GM21528 (cell line): Measurements from ENCODE around the gene CDH4.

ENCODE experiments used
- ATAC-seq: cut with Tn5 transposase; IDR thresholded peaks from one replicate; pipeline ENCODE4 v1.9.1; 2021; ENCODE audit warnings: mild to moderate bottlenecking, moderate library complexity; ENCODE audit not compliant: unreplicated experiment, low FRiP score

CDH4 gene

GRCh38 chr20:61321481-61321880 lies 69.4 kb downstream of the CDH4 start:
- no peak for ATAC-seq

- no peak for ATAC-seq
These were observed 70.2 kb downstream of the CDH4 start for GRCh38 chr20:61322151-61322865.

GRCh38 chr20:61324906-61325305 lies 72.8 kb downstream of the CDH4 start:
- no peak for ATAC-seq

GRCh38 chr20:61325718-61326117 lies 73.7 kb downstream of the CDH4 start:
- ATAC-seq, result no peak

- no peak for ATAC-seq
These were observed 77.0 kb downstream of the CDH4 start for GRCh38 chr20:61328911-61329558.

GRCh38 chr20:61330441-61330840 lies 78.4 kb downstream of the CDH4 start:
- no peak for ATAC-seq

GRCh38 chr20:61331543-61331942 lies 79.5 kb downstream of the CDH4 start:
- no peak for ATAC-seq

- no peak for ATAC-seq
These were observed 80.2 kb downstream of the CDH4 start for GRCh38 chr20:61332016-61332975.

GRCh38 chr20:61333484-61334108 lies 81.5 kb downstream of the CDH4 start:
- no peak for ATAC-seq

- no peak for ATAC-seq
These were observed 88.1 kb downstream of the CDH4 start for GRCh38 chr20:61340157-61340556.

- no peak for ATAC-seq
These were observed 89.5 kb downstream of the CDH4 start for GRCh38 chr20:61341605-61342004.

- no peak for ATAC-seq
These were observed 91.9 kb downstream of the CDH4 start for GRCh38 chr20:61343934-61344333.

GRCh38 chr20:61345656-61346055 lies 93.6 kb downstream of the CDH4 start:
- no peak for ATAC-seq

- no peak for ATAC-seq
These were observed 94.9 kb downstream of the CDH4 start for GRCh38 chr20:61346996-61347395.

- no peak for ATAC-seq
These were observed 95.4 kb downstream of the CDH4 start for GRCh38 chr20:61347443-61347842.

GRCh38 chr20:61349447-61350165 lies 97.5 kb downstream of the CDH4 start:
- no peak for ATAC-seq

- ATAC-seq, result no peak
These were observed 98.6 kb downstream of the CDH4 start for GRCh38 chr20:61350500-61351250.

GRCh38 chr20:61352346-61353260 lies 100.5 kb downstream of the CDH4 start:
- no peak for ATAC-seq
